ENCODE data around the gene PLEKHO2.

Gene PLEKHO2

DNA sequence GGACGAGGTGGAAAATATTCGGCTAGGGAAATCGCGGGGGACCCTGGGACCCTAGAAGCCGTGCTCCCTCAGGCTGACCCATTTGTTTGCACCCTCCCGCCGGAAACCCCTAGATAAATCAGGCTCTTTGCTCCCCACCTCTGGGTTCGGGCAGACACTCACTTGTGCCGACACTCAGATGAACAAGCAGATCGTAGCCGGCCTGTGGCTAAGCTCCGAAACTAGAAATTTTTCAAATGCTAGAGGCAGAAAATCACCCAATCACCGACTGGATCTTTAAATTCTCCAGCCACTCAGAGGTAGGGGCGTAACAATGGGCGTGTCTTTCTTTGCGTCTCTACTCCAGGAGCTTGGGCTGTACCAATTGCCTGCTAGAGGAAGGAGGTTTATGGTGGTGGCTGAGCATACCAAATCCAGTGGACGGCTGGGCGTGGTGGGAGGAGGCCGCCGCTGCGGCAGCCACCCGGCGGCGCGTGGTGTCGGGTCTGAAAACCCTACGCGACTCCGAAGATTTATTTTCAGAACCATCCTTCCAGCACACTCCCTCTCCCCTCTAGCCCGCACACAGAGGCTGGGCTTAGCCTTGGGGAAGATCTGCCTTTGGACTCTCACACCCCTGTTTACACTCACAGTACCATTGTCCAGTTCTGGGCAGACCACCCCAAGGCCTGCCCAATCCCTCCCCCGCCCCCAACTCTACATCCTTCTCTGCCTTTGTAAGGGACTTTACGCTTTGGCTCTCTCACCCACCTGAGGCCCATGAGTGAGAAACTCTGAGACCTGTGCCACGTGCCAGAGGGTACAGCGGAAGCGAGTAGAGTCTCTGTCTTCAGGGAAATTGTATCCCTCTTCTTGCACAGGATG, 16.1 kb upstream of the PLEKHO2 start, which contains the start of gene PIF1:
Gene PIF1 (minus strand): TSS at position 217 of the 864 bp plus-strand sequence. CDS start 1,312 bp downstream, outside the sequence.
- DNase-seq (ENCODE audit: low read depth in 2 of 2), result peak; percentile 58 to 82

GRCh38 chr15:64828985-64829384, 12.7 kb upstream of the PLEKHO2 start:
- no peak for DNase-seq (ENCODE audit: low read depth in 2 of 2)

- DNase-seq (ENCODE audit: low read depth in 2 of 2), result no peak
Measured at GRCh38 chr15:64833690-64834089, 8.0 kb upstream of the PLEKHO2 start.

GRCh38 chr15:64836023-64836536, 5.6 kb upstream of the PLEKHO2 start:
- DNase-seq (ENCODE audit: low read depth in 2 of 2), result no peak

DNA sequence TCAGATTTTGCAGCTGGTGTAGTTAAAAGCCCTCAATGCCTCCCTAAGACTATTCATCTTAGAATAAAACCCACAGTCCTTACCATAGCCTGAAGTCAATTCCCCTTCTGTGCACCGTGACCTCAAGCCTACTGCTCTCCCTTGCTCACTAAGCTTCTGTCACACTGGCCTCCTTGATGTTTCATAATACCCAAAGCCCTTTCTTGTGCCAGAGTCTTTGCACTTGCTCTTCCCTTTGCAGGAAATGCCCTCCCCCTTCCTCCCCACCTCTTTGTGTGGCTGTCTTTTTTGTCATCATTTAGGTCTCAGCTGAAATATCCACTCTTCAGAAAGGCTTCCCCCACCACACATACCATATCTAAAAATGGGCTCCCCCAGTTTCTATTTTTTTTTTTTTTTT, 4.2 kb upstream of the PLEKHO2 start:
- DNase-seq (ENCODE audit: low read depth in 2 of 2), result no peak

GRCh38 chr15:64841060-64841343, 713 bp upstream of the PLEKHO2 start:
- DNase-seq (ENCODE audit: low read depth in 2 of 2), result no peak

- no peak for DNase-seq (ENCODE audit: low read depth in 2 of 2)
Measured at GRCh38 chr15:64842096-64842939, 603 bp downstream of the PLEKHO2 start.

GRCh38 chr15:64842986-64843561, 1.4 kb downstream of the PLEKHO2 start:
- no peak for DNase-seq (ENCODE audit: low read depth in 2 of 2)

GRCh38 chr15:64843991-64844390, 2.3 kb downstream of the PLEKHO2 start:
- no peak for DNase-seq (ENCODE audit: low read depth in 2 of 2)

DNA sequence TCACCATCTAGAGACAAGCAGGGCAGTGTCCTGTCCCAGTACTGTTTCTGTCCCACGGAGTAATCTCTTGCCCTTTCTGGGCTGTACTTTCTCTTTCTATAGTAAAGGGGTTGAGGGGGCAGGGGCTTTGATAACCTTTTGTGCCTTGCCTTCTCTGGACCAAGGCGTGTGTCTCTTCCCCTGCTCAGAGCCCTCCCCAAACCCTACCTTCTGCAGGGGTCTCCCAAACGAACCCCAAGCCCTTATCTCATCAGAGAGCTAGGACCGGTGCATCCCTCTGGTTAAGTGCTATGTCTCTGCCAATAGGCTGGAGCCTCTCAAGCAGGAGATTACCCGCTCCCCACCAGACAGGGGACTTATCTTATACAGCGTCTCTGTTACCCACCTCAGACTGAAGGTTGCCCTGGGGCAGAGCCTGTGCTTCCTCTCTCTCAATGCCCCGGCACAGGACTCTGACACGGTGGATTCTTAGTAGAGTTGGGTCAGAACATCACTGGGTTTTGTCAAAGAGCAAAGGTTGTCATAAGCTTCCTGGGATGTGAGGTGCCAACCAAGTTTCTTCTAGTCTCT, 2.9 kb downstream of the PLEKHO2 start:
- DNase-seq (ENCODE audit: low read depth in 2 of 2), result no peak

- DNase-seq (ENCODE audit: low read depth in 2 of 2), result no peak
Measured at GRCh38 chr15:64845183-64845611, 3.5 kb downstream of the PLEKHO2 start.

GRCh38 chr15:64845831-64846595, 4.3 kb downstream of the PLEKHO2 start:
- DNase-seq (ENCODE audit: low read depth in 2 of 2), result no peak

GRCh38 chr15:64847016-64847415, 5.3 kb downstream of the PLEKHO2 start:
- no peak for DNase-seq (ENCODE audit: low read depth in 2 of 2)

DNA sequence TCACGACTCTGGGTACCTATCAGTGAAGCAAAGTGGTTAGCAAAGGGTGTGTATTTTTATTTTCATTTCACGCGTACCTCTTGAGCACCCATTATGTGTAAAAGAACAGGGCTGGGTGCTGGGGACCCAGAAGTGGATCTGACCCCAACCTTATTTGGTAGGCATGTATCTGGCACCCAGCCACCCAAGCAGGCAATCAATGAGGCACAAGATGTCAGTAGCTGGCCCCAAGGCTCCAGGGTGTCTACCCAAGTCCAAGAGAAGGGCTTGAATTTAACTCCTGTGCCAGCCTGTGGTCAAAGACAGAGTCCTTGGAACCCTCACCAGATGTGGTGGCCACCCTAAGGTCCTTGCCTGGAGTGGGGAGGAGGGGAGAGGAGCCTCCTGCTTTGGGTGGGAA, 5.7 kb downstream of the PLEKHO2 start:
- no peak for DNase-seq (ENCODE audit: low read depth in 2 of 2)

DNA sequence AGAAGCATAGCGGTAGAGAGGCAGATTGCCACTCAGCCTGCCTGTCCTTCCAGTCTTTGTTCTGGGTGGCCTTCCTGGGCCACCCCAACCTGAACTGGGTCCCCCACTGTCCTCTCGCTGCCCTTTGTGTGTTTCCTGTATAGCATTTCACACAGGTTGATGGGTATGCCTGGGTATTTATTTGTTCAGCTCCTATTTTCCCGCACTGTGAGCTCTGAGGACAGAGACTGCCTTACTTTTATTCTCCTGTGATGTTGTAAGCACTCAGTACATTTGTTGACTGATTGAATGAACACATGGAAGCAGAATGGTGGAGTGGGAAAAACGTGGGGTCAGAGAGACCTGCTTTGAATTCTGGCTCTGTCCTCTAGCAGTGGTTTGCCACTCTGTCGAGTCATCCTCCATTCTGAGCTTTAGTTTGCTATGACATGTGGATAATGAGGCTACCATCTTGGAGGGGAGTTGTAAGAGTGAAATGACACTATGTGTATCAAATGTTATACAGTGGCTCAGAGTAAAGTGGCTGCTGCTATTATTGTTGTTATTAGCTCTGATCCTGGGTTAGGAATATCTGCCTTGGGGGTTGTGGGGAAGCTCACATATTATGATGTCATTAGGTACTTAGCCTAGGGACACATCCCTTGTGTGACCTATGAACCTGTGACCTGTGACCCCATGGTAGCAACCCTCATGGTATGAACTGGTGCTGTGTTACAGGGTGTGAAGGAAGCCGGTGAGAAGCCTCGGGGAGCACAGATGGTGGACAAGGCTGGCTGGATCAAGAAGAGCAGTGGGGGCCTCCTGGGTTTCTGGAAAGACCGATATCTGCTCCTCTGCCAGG, 6.4 kb downstream of the PLEKHO2 start:
- no peak for DNase-seq (ENCODE audit: low read depth in 2 of 2)

GRCh38 chr15:64850778-64851502, 9.2 kb downstream of the PLEKHO2 start:
- no peak for DNase-seq (ENCODE audit: low read depth in 2 of 2)

- DNase-seq (ENCODE audit: low read depth in 2 of 2), result no peak
Measured at GRCh38 chr15:64851503-64851840, 9.8 kb downstream of the PLEKHO2 start.

DNA sequence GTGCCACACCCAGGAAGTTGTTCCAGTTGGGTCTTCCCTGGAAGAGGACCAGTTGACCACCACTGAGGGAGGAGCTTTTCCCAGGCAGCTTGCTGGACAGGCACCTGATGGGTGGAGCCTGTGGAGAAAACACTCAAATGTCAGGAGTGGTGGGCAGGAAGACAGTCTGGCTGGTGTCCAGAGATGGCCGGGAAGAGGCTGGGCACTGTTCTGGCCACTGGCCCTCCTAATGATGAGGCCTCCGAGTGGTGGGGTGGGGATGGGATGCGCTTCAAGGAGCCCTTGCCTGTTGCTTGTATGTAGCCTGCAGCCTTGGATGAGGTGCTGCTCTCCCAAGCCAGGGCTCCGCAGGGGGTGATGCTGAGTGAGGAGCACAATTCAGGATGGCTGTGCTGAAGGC, 12.3 kb downstream of the PLEKHO2 start:
- no peak for DNase-seq (ENCODE audit: low read depth in 2 of 2)

- no peak for DNase-seq (ENCODE audit: low read depth in 2 of 2)
Measured at GRCh38 chr15:64854526-64854925, 12.8 kb downstream of the PLEKHO2 start.
